ENCODE measurements around the gene GIMAP1.

Gene GIMAP1

GRCh38 chr7:150753239-150753638 is 36.8 kb downstream of the GIMAP1 start:
- DNase-seq, result no peak

- DNase-seq, result peak; percentile 47
These were observed 37.6 kb downstream of the GIMAP1 start for GRCh38 chr7:150753826-150754603.

GRCh38 chr7:150754951-150755350 is 38.5 kb downstream of the GIMAP1 start:
- peak; percentile 18 for DNase-seq

- peak; percentile 78 for DNase-seq
These were observed 39.2 kb downstream of the GIMAP1 start for GRCh38 chr7:150755473-150756099.

GRCh38 chr7:150756166-150756565 is 39.8 kb downstream of the GIMAP1 start:
- no peak for DNase-seq

- DNase-seq, result no peak
These were observed 40.4 kb downstream of the GIMAP1 start for GRCh38 chr7:150756858-150757257.

- DNase-seq, result no peak
These were observed 43.1 kb downstream of the GIMAP1 start for GRCh38 chr7:150759479-150759878.

- no peak for DNase-seq
These were observed 49.9 kb downstream of the GIMAP1 start for GRCh38 chr7:150766334-150766709.

- no peak for DNase-seq
These were observed 53.4 kb downstream of the GIMAP1 start for GRCh38 chr7:150769768-150770167.
